Measurements from ENCODE around the gene ALAD.
"Not testable (repeated sequence)": the region's sequence is repeated elsewhere in the genome, so short reads cannot be mapped to it uniquely, and the experiment has no call there.

DNA sequence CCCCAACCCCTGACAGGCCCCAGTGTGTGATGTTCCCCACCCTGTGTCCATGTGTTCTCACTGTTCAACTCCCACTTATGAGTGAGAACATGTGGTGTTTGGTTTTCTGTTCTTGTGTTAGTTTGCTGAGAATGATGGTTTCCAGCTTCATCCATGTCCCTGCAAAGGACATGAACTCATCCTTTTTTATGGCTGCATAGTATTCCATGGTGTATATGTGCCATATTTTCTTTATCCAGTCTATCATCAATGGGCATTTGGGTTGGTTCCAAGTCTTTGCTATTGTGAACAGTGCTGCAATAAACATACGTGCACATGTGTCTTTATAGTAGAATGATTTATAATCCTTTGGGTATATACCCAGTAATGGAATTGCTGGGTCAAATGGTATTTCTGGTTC is 36.6 kb upstream of the ALAD start:
- TF ChIP-seq, protein P1, sequence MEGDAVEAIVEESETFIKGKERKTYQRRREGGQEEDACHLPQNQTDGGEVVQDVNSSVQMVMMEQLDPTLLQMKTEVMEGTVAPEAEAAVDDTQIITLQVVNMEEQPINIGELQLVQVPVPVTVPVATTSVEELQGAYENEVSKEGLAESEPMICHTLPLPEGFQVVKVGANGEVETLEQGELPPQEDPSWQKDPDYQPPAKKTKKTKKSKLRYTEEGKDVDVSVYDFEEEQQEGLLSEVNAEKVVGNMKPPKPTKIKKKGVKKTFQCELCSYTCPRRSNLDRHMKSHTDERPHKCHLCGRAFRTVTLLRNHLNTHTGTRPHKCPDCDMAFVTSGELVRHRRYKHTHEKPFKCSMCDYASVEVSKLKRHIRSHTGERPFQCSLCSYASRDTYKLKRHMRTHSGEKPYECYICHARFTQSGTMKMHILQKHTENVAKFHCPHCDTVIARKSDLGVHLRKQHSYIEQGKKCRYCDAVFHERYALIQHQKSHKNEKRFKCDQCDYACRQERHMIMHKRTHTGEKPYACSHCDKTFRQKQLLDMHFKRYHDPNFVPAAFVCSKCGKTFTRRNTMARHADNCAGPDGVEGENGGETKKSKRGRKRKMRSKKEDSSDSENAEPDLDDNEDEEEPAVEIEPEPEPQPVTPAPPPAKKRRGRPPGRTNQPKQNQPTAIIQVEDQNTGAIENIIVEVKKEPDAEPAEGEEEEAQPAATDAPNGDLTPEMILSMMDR (IDR thresholded peaks at IDR 0.05), result not testable (repeated sequence)
- not testable (repeated sequence) for TF ChIP-seq POLR2A (IDR thresholded peaks at IDR 0.05)
